ENCODE measurements around the gene NXF1.
"Not testable (repeated sequence)": the region's sequence is repeated elsewhere in the genome, so short reads cannot be mapped to it uniquely, and the experiment has no call there.

NXF1 gene

GRCh38 chr11:62832336-62833234, 27.3 kb upstream of the NXF1 start, which contains the start of gene TEX54:
TEX54 (minus strand) TSS chr11:62832841.
- peak in 1 of 3 experiments; percentile 50 for DNase-seq

GRCh38 chr11:62831520-62832335, 26.5 kb upstream of the NXF1 start, which contains the start of gene STX5:
STX5 (minus strand) TSS chr11:62832051; CDS start chr11:62831243, 808 bp downstream.
- peak; percentile 98 to 99 (median 99) for DNase-seq

- no peak for DNase-seq
Measured at GRCh38 chr11:62830904-62831519, 25.8 kb upstream of the NXF1 start.

GRCh38 chr11:62828130-62828529, 22.9 kb upstream of the NXF1 start:
- not testable (repeated sequence) for DNase-seq

- DNase-seq = no peak
Measured at GRCh38 chr11:62823677-62824076, 18.4 kb upstream of the NXF1 start.

- no peak for DNase-seq
Measured at GRCh38 chr11:62817129-62817528, 11.9 kb upstream of the NXF1 start.

GRCh38 chr11:62816557-62816956, 11.3 kb upstream of the NXF1 start:
- no peak for DNase-seq

- DNase-seq = no peak
Measured at GRCh38 chr11:62811659-62812058, 6.4 kb upstream of the NXF1 start.

- DNase-seq = no peak
Measured at GRCh38 chr11:62810748-62811147, 5.5 kb upstream of the NXF1 start.

GRCh38 chr11:62806611-62807121, 1.4 kb upstream of the NXF1 start:
- no peak for DNase-seq

- DNase-seq = no peak
Measured at GRCh38 chr11:62805961-62806441, 761 bp upstream of the NXF1 start.

- peak in 1 of 3 experiments; percentile 80 for DNase-seq
Measured at GRCh38 chr11:62804310-62805075, 747 bp downstream of the NXF1 start.

GRCh38 chr11:62801071-62801470, 4.2 kb downstream of the NXF1 start:
- no peak for DNase-seq

GRCh38 chr11:62799486-62799885, 5.8 kb downstream of the NXF1 start:
- DNase-seq = no peak

- DNase-seq = no peak
Measured at GRCh38 chr11:62796281-62796680, 9.0 kb downstream of the NXF1 start.

- no peak for DNase-seq
Measured at GRCh38 chr11:62794201-62794775, 11.0 kb downstream of the NXF1 start.

GRCh38 chr11:62792202-62792575, 13.1 kb downstream of the NXF1 start:
- DNase-seq = no peak

- DNase-seq = peak; percentile 81 to 89 (median 85)
Measured at GRCh38 chr11:62791501-62792201, 13.6 kb downstream of the NXF1 start, which contains the start of gene TMEM223. TMEM223 (minus strand) TSS chr11:62792006; CDS start chr11:62791994, 12 bp downstream.

GRCh38 chr11:62789576-62789975, 15.7 kb downstream of the NXF1 start:
- no peak for DNase-seq

- DNase-seq = no peak
Measured at GRCh38 chr11:62788991-62789390, 16.2 kb downstream of the NXF1 start.
